Activated CD8-positive, alpha-beta T cell treated with anti-CD3 and anti-CD28 coated beads, Interleukin-2, amount 10 ng/mL, durations not matched to agents 7 days and 5 days (primary cell): Measurements from ENCODE around the gene LRRC51. TPM values are rescaled to one million over a fixed set of nuclear protein-coding genes. Genes with fewer than 3 reads are reported as not detected.

Source experiments
- ATAC-seq: fragments of 150-1000 bp; cut with Tn5 transposase; one replicate; pipeline ENCODE4 v1.10.0; 2021; ENCODE audit warnings: moderate library complexity
- CTCF ChIA-PET: fragments of 350-600 bp; sonication (Branson Sonifier 250); formaldehyde crosslinking; loops from one replicate; lab custom pipeline; 2021; ENCODE audit warnings: antibody characterized with exemption; lab: Charles Lee
- POLR2A ChIA-PET: fragments of 350-600 bp; sonication (Branson Sonifier 250); formaldehyde crosslinking; loops from one replicate; lab custom pipeline; 2021; ENCODE audit warnings: antibody characterized with exemption; lab: Charles Lee
- DNase-seq: peaks from one replicate; pipeline ENCODE4 v3.0.0-alpha.2; 2020
- H3K27ac Mint-ChIP-seq: one replicate; pipeline ENCODE4 v1.8.0; 2021; ENCODE audit warnings: mild to moderate bottlenecking, mixed read lengths
- H3K27me3 Mint-ChIP-seq: one replicate; pipeline ENCODE4 v1.8.0; 2021; ENCODE audit warnings: low read depth, mixed read lengths
- H3K36me3 Mint-ChIP-seq: one replicate; pipeline ENCODE4 v1.8.0; 2021; ENCODE audit warnings: low read depth, mixed read lengths
- H3K4me1 Mint-ChIP-seq: one replicate; pipeline ENCODE4 v1.8.0; 2021; ENCODE audit warnings: low read depth, mixed read lengths
- H3K4me3 Mint-ChIP-seq: one replicate; pipeline ENCODE4 v1.8.0; 2021; ENCODE audit warnings: mild to moderate bottlenecking, mixed read lengths
- H3K9me3 Mint-ChIP-seq: one replicate; pipeline ENCODE4 v1.8.0; 2022; ENCODE audit warnings: mixed read lengths; ENCODE audit not compliant: insufficient read depth
- total RNA-seq, 2 experiments: library from RNA; stranded (reverse); gene quantifications; one replicate each; pipeline ENCODE4 v1.2.3, GENCODE V29; 2021

Gene LRRC51
- total RNA-seq = 1 to 10 TPM; 6.9 to 7.0 TPM

DNA sequence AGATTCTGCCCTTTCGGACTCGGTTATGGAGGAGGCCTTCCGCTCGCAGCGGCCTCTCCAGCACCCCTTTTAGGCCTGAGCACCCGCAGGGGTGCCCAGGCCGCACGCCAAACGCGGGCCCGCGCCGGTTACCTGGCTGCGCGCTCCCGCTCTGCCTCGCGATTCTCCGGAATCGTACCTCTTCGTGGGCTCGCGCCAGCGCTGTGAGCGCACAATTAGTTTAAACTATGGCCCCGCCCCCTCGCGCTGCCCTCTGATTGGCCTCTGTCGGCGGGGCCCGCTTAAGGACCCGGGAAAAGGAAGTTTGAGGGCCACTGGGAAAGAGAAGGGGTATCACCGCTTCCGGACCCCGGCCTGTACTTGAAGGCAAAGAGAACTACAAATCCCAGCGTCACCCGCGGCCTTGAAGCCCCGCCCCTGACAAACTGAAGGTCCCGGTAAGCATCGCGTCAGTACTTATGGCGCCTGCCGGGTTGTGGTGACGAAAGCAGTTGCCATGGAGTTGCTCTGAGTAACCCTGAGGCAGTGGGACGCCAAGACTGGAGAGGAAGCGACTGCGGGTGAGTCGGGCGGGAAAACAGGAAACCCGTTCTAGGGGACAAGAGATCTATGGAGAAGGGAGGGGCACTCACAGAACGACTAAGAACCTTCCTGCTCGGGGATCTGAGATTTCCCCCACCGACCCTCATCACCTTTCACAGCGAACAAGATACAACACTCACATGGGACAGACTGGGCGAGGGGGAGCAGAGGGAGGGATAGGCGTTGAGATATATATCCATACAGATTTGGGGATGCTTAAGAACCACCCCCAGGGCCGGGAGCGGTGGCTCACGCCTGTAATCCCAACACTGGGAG lies at the start of gene LRRC51, which contains the start of gene NUMA1:
Gene LRRC51, plus strand, starts transcription at position 525 of the 858 bp plus-strand sequence. CDS start 8,234 bp downstream, outside the sequence.
Gene NUMA1, minus strand, starts transcription at position 217 of the 858 bp plus-strand sequence. CDS start 44,599 bp downstream, outside the sequence.
- DNase-seq = peak; percentile 100
- peaks cover 46% of the 10 kb centered on the region for H3K4me1 Mint-ChIP-seq

DNA sequence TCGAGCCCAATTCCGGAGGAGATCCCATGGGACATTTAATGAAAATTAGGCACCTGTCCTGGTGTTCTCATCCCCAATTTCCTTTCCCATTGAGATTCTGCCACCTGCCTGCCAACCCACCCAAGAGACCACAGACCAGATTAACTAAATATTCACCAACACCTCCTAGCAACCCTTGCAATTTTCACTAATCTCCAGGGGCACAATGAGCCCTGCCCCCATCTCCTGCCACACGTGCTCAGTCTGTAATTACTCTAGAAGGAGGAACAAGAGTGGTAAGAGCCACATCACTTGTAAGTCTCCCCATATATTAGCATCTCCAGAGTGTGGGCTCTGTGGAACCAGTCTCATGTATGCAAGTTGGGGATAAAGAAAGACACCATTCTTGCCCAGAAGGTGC lies 44.0 kb upstream of the LRRC51 start:
- ChIA-PET CTCF (interaction anchor here (1.4 to 4.0 kb wide), 2 partner anchors 11 to 41 kb away, joined by 3 to 24 read pairs; no protein-coding TSS in a partner anchor), POLR2A (no interaction called here)
- no peaks in the 10 kb centered on the region for H3K9me3 Mint-ChIP-seq
- DNase-seq (no peak), ATAC-seq (no peak)
- H3K36me3 Mint-ChIP-seq = peaks cover 31% of the 10 kb centered on the region
- peak overlapping the region; percentile 58 for H3K27ac Mint-ChIP-seq
- peaks cover 7% of the 10 kb centered on the region for H3K4me1 Mint-ChIP-seq
- no peak overlapping the region for H3K4me3 Mint-ChIP-seq
- no peaks in the 10 kb centered on the region for H3K27me3 Mint-ChIP-seq

More for the DNA sequence above, at the start of gene LRRC51, which contains the start of gene NUMA1:
- ChIA-PET CTCF (interaction anchor here (1.1 to 2.5 kb wide), 4 partner anchors 10 to 56 kb away, joined by 3 to 30 read pairs (median 14); no protein-coding TSS in a partner anchor), POLR2A (interaction anchor here (1.0 to 3.2 kb wide), 5 partner anchors 10 to 41 kb away, joined by 3 to 18 read pairs (median 7); no protein-coding TSS in a partner anchor)
- Mint-ChIP-seq H3K9me3 (no peaks in the 10 kb centered on the region), H3K27ac (peak within 1 kb of the TSS; percentile 94), H3K27me3 (no peaks in the 10 kb centered on the region), H3K36me3 (peaks cover 25% of the 10 kb centered on the region), H3K4me3 (peak within 1 kb of the TSS; percentile 97)
- peak; percentile 96 for ATAC-seq

DNA sequence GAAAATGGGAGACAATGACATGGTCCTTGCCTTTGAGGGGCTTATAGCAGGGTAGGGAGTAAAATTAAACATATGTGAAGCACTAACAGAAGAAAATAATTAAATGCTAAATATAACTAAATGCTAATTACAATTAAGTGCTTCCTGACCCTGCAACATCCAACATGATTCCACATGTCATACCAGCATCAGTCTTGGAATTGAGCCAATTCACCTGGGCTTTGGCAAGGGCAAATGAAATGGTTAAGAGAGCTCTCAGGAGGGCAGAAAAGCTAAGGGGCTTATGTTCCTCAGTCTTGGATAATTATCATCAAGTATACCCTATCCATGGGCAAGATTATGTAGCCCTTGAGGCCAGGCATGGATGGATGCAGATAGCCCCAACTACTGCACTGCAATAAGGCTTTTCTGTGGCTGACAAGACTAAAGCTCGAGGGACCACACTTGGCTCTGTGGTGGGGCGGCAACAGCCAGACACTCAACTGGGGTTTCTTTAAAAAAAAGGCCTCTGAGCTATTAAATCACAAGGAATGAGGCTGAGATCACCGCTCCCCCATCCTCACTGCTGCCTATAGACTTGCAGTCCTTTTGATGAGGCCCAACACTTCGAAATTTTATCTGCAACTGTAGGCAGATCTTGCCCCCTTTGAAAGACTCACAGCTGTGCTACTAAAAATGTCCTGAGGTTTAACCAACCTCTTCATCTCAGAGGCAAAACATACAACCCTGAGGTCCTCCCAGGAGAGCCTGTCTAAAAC lies 42.9 kb upstream of the LRRC51 start:
- no peak for ATAC-seq
- H3K27me3 Mint-ChIP-seq = no peaks in the 10 kb centered on the region
- H3K36me3 Mint-ChIP-seq = peaks cover 36% of the 10 kb centered on the region
- ChIA-PET CTCF (interaction anchor here (1.1 to 4.4 kb wide), 5 partner anchors 12 to 106 kb away, joined by 3 to 58 read pairs (median 4); no protein-coding TSS in a partner anchor), POLR2A (interaction anchor here (0.6 to 1.5 kb wide), 3 partner anchors 12 to 61 kb away, joined by 4 to 5 read pairs (median 4); no protein-coding TSS in a partner anchor)
- no peaks in the 10 kb centered on the region for H3K9me3 Mint-ChIP-seq
- H3K4me3 Mint-ChIP-seq = no peak overlapping the region
- peak; percentile 24 for DNase-seq
- peaks cover 7% of the 10 kb centered on the region for H3K4me1 Mint-ChIP-seq
- H3K27ac Mint-ChIP-seq = no peak overlapping the region

GRCh38 chr11:72038491-72038890 lies 42.2 kb upstream of the LRRC51 start:
- ATAC-seq (no peak), DNase-seq (no peak)
- H3K27me3 Mint-ChIP-seq = no peaks in the 10 kb centered on the region
- H3K4me3 Mint-ChIP-seq = no peak overlapping the region
- peaks cover 36% of the 10 kb centered on the region for H3K36me3 Mint-ChIP-seq
- no peak overlapping the region for H3K27ac Mint-ChIP-seq
- ChIA-PET CTCF (interaction anchor here (0.6 to 4.4 kb wide), 8 partner anchors 13 to 392 kb away, joined by 3 to 58 read pairs (median 5); no protein-coding TSS in a partner anchor), POLR2A (interaction anchor here (0.8 to 2.7 kb wide), 4 partner anchors 13 to 61 kb away, joined by 4 to 18 read pairs (median 4); partner anchors contain the start of gene NUMA1)
- H3K9me3 Mint-ChIP-seq = no peaks in the 10 kb centered on the region
- peaks cover 7% of the 10 kb centered on the region for H3K4me1 Mint-ChIP-seq

DNA sequence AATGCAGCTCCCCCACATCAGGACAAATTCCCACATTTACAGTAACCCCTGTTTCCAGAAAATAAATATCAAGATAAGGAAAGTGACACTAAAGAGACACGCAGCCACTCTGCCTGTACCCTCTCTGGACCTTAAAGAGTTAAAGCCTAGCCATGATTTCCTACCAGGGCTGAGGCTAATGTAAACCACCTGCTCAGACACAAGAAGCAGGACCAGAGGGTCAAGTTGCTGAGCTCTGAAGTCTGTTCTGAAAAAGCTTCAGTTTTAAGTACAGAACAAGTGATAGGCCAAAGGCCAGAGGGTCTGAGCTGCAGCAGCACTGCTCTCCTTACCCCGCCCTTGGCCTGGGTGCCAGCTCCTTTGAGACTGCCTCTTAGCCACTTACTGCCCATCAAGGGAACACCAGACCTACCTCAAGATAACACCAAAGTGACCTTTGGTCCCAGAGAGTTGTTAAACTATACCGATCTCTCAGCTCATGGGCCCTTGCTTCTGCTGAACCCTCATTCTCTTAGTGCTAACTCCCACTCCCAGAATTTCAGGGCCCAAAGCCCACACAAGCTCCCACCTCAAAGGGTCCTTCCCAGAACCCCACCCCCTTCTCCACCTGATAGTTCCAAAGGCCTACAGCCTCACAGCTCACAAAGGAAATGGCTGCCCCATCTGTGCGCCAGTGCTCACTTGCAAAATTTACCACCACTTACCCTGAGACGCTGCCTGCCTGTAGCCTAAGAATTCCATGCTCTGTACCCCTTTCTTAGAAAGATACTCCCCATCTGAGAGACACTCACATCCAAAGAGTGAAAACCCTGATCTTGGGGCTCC lies 41.4 kb upstream of the LRRC51 start:
- ChIA-PET POLR2A (interaction anchor here (0.6 to 2.7 kb wide), 11 partner anchors 8 to 74 kb away, joined by 3 to 18 read pairs (median 4); partner anchors contain the start of gene NUMA1), CTCF (interaction anchor here (0.6 to 4.4 kb wide), 13 partner anchors 10 to 392 kb away, joined by 3 to 58 read pairs (median 4); partner anchors contain the start of genes RNF121 and XNDC1N)
- H3K27me3 Mint-ChIP-seq = no peaks in the 10 kb centered on the region
- no peaks in the 10 kb centered on the region for H3K9me3 Mint-ChIP-seq
- ATAC-seq (no peak), DNase-seq (no peak)
- H3K27ac Mint-ChIP-seq = no peak overlapping the region
- H3K4me3 Mint-ChIP-seq = no peak overlapping the region
- H3K4me1 Mint-ChIP-seq = peaks cover 7% of the 10 kb centered on the region
- H3K36me3 Mint-ChIP-seq = peaks cover 32% of the 10 kb centered on the region

DNA sequence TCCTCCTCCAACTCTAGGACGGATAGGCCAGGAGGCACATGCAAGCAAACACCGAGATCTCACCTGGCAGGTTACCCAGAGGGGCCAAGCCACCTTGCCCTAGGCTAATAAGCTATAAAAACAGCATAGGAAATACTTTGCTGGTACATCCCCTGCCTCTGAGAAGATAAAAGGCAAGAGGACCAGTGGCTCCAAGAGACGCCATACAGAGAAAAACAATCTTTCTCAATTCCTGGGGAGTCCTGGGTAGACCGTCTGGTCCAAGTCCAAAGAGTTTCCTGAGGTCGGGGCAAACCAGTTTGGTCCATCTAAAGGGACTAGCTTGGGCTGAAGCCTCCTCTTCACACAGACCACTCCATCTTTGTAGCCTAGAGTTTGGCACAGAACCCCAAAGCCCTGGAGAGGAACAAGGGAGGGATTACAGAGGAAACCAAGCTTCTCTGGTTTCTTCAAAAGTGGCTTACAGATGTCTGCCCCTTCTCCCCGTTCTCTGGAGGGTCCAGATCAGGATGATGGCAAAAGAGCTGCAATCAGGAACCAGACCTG lies 40.7 kb upstream of the LRRC51 start:
- ATAC-seq (no peak), DNase-seq (no peak)
- H3K4me3 Mint-ChIP-seq = no peak overlapping the region
- CTCF ChIA-PET = interaction anchor here (0.7 to 4.4 kb wide), 15 partner anchors 11 to 391 kb away, joined by 3 to 58 read pairs (median 3); partner anchors contain the start of genes RNF121 and XNDC1N
- no peaks in the 10 kb centered on the region for H3K27me3 Mint-ChIP-seq
- H3K4me1 Mint-ChIP-seq = peaks cover 7% of the 10 kb centered on the region
- peaks cover 31% of the 10 kb centered on the region for H3K36me3 Mint-ChIP-seq
- no peaks in the 10 kb centered on the region for H3K9me3 Mint-ChIP-seq
- no peak overlapping the region for H3K27ac Mint-ChIP-seq
- POLR2A ChIA-PET = interaction anchor here (0.7 to 2.7 kb wide), 17 partner anchors 9 to 183 kb away, joined by 3 to 18 read pairs (median 5); partner anchors contain the start of genes ANAPC15, NUMA1, RNF121 and XNDC1N

- CTCF ChIA-PET = interaction anchor here (0.7 to 4.4 kb wide), 12 partner anchors 10 to 390 kb away, joined by 3 to 58 read pairs (median 4); no protein-coding TSS in a partner anchor
- peaks cover 28% of the 10 kb centered on the region for H3K36me3 Mint-ChIP-seq
- H3K9me3 Mint-ChIP-seq = no peaks in the 10 kb centered on the region
- POLR2A ChIA-PET = interaction anchor here (0.7 to 2.7 kb wide), 15 partner anchors 10 to 183 kb away, joined by 3 to 18 read pairs (median 5); partner anchors contain the start of genes ANAPC15, NUMA1, RNF121 and XNDC1N
- H3K27me3 Mint-ChIP-seq = no peaks in the 10 kb centered on the region
- H3K4me3 Mint-ChIP-seq = no peak overlapping the region
- peaks cover 7% of the 10 kb centered on the region for H3K4me1 Mint-ChIP-seq
- no peak overlapping the region for H3K27ac Mint-ChIP-seq
- DNase-seq (peak; percentile 73), ATAC-seq (peak; percentile 68)
Measured at GRCh38 chr11:72040491-72041363, 39.9 kb upstream of the LRRC51 start.

- peak; percentile 43 for ATAC-seq
- no peaks in the 10 kb centered on the region for H3K9me3 Mint-ChIP-seq
- POLR2A ChIA-PET = interaction anchor here (2.7 kb wide), 1 partner anchor 37 kb away, joined by 18 read pairs; the partner anchor contains the start of gene NUMA1
- CTCF ChIA-PET = interaction anchor here (1.3 to 4.4 kb wide), 5 partner anchors 10 to 389 kb away, joined by 3 to 58 read pairs (median 9); no protein-coding TSS in a partner anchor
- H3K27me3 Mint-ChIP-seq = no peaks in the 10 kb centered on the region
- H3K4me1 Mint-ChIP-seq = peaks cover 6% of the 10 kb centered on the region
- H3K36me3 Mint-ChIP-seq = peaks cover 24% of the 10 kb centered on the region
- H3K27ac Mint-ChIP-seq = no peak overlapping the region
- no peak overlapping the region for H3K4me3 Mint-ChIP-seq
- peak; percentile 40 for DNase-seq
Measured at GRCh38 chr11:72041364-72042063, 39.1 kb upstream of the LRRC51 start.
